ENCODE measurements around the gene ZP1.

Gene ZP1

GRCh38 chr11:60859616-60860250 lies 7.6 kb upstream of the ZP1 start:
- peak; percentile 78 for DNase-seq (ENCODE audit: low spot score)

- DNase-seq (ENCODE audit: low spot score), result peak; percentile 53
Observed at GRCh38 chr11:60860943-60861342, 6.4 kb upstream of the ZP1 start.

- DNase-seq (ENCODE audit: low spot score), result no peak
Observed at GRCh38 chr11:60862171-60862570, 5.2 kb upstream of the ZP1 start.

- DNase-seq (ENCODE audit: low spot score), result no peak
Observed at GRCh38 chr11:60863550-60864521, 3.5 kb upstream of the ZP1 start.

- no peak for DNase-seq (ENCODE audit: low spot score)
Observed at GRCh38 chr11:60864856-60865513, 2.4 kb upstream of the ZP1 start.

GRCh38 chr11:60867871-60868681 lies 734 bp downstream of the ZP1 start:
- no peak for DNase-seq (ENCODE audit: low spot score)

GRCh38 chr11:60868682-60869450 lies 1.5 kb downstream of the ZP1 start:
- DNase-seq (ENCODE audit: low spot score), result no peak

GRCh38 chr11:60869451-60869825 lies 2.1 kb downstream of the ZP1 start:
- no peak for DNase-seq (ENCODE audit: low spot score)

GRCh38 chr11:60870276-60870675 lies 2.9 kb downstream of the ZP1 start:
- no peak for DNase-seq (ENCODE audit: low spot score)

GRCh38 chr11:60870733-60871377 lies 3.5 kb downstream of the ZP1 start:
- no peak for DNase-seq (ENCODE audit: low spot score)

GRCh38 chr11:60871378-60872061 lies 4.2 kb downstream of the ZP1 start:
- no peak for DNase-seq (ENCODE audit: low spot score)

GRCh38 chr11:60872124-60872960 lies 5.0 kb downstream of the ZP1 start:
- DNase-seq (ENCODE audit: low spot score), result no peak

GRCh38 chr11:60872961-60873524 lies 5.7 kb downstream of the ZP1 start:
- peak; percentile 27 for DNase-seq (ENCODE audit: low spot score)

- DNase-seq (ENCODE audit: low spot score), result no peak
Observed at GRCh38 chr11:60873533-60873932, 6.2 kb downstream of the ZP1 start.

- no peak for DNase-seq (ENCODE audit: low spot score)
Observed at GRCh38 chr11:60874421-60875365, 7.4 kb downstream of the ZP1 start.

- DNase-seq (ENCODE audit: low spot score), result no peak
Observed at GRCh38 chr11:60875366-60876167, 8.2 kb downstream of the ZP1 start.

GRCh38 chr11:60876168-60876485 lies 8.8 kb downstream of the ZP1 start:
- DNase-seq (ENCODE audit: low spot score), result no peak
